Endothelial cell of hepatic sinusoid (primary cell): Measurements from ENCODE around the gene MRPS2.

ENCODE experiments used
- in situ Hi-C: cut with HindIII; loops from 2 replicates; pipeline ENCODE4 v1.10.0; 2017; ENCODE audit warnings: low sequenced_read_pairs

The MRPS2 gene

GRCh38 chr9:135551031-135551430 lies 50.5 kb downstream of the MRPS2 start:
- in situ Hi-C loops: loop anchor here (5.0 to 10.0 kb wide), 2 partner anchors 49 to 164 kb away; partner anchors contain the start of gene MRPS2

- in situ Hi-C loops: loop anchor here (5.0 to 10.0 kb wide), 2 partner anchors 49 to 163 kb away; partner anchors contain the start of gene MRPS2
Measured at GRCh38 chr9:135551456-135551855, 51.0 kb downstream of the MRPS2 start.

DNA sequence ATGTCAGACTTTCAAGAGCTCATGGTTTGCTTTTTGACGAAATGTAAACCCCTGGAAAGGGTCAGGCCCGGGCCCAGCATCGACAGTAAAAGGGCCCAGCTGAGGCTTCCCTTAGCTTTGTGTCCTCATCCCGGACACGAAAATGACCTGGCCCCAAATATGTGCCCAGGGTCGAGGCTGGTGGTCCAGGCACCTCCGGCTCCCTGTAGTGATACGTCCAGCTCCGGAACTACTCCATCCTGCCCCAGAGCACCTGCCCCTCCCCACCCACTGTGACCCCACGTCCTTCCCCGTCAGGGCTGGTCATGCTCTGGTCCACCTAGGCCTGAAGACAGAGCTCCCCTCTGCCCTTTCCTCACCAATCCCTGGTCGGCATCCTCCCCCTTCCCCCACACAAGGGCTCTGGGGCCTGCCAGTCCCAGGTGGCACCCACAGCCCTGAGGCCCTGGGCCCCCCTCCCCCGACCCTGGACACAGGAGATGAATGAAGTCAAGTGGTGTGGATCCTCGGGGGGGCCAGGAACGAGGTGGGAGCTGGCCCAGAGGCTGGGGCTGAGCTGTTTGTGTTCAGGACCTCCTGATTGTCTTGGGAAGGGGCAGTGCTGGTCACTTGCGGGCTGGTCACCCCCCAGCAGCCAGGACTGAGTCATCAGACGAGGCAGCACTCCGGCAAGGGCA lies 51.7 kb downstream of the MRPS2 start:
- in situ Hi-C loops: loop anchor here (5.0 to 10.0 kb wide), 2 partner anchors 50 to 163 kb away; partner anchors contain the start of gene MRPS2

DNA sequence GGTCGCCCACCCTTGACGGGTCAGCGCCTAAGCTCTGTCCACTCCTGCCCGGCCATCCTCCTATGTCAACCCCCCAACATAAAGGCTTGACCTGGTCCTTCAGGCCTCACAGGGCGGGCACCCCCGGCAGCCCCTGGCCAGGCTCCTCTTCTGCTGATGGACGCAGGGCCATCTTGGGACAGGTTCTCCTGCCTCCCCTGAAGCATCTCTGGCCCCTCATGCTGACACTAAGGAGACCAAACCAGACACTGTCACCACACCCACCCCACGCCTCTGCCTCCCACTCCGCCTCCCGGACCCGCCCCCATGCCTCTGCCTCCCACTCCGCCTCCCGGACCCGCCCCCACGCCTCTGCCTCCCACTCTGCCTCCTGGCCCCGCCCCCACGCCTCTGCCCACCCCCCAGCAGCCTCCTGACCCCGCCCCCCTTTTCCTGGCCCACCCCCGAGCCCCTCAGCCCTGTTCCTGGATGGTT lies 52.3 kb downstream of the MRPS2 start:
- in situ Hi-C loops: loop anchor here (5.0 to 10.0 kb wide), 2 partner anchors 50 to 162 kb away; partner anchors contain the start of gene MRPS2
